OCI-LY1 (cell line): ENCODE results near the gene FAM89A.

Experiments
- CTCF ChIP-seq: fragments of 200-600 bp; sonication (generic), shearing (Covaris generic); IDR thresholded peaks from 2 replicates; pipeline ENCODE4 v1.5.1; 2017; ENCODE audit warnings: mild to moderate bottlenecking, antibody characterized with exemption, low read length, moderate library complexity, mixed read lengths
- EZH2 ChIP-seq: fragments of 200-600 bp; sonication (generic), shearing (Covaris generic); IDR thresholded peaks from 2 replicates; pipeline ENCODE4 v1.8.0; 2017; ENCODE audit warnings: borderline replicate concordance, mixed run types, mild to moderate bottlenecking, antibody characterized with exemption, low read length, moderate library complexity, mixed read lengths

GRCh38 chr1:231059566-231060193 lies 19.6 kb upstream of the FAM89A start:
- no peak for TF ChIP-seq CTCF
- no peak for TF ChIP-seq EZH2
